PC-9 (cell line): ENCODE results near the gene PCAT6.

Source experiments
- EZH2 ChIP-seq: fragments of 200-600 bp; sonication (generic); IDR thresholded peaks from 2 replicates; pipeline ENCODE4 v1.8.0; 2017; ENCODE audit warnings: antibody characterized with exemption, low read depth
- TF ChIP-seq, protein P1 (sequence below): fragments of 200-600 bp; sonication (generic); conservative IDR thresholded peaks from 2 replicates; pipeline ENCODE4 v1.6.1; 2017; ENCODE audit warnings: mixed run types, antibody characterized with exemption, mild to moderate bottlenecking, moderate library complexity

DNA sequence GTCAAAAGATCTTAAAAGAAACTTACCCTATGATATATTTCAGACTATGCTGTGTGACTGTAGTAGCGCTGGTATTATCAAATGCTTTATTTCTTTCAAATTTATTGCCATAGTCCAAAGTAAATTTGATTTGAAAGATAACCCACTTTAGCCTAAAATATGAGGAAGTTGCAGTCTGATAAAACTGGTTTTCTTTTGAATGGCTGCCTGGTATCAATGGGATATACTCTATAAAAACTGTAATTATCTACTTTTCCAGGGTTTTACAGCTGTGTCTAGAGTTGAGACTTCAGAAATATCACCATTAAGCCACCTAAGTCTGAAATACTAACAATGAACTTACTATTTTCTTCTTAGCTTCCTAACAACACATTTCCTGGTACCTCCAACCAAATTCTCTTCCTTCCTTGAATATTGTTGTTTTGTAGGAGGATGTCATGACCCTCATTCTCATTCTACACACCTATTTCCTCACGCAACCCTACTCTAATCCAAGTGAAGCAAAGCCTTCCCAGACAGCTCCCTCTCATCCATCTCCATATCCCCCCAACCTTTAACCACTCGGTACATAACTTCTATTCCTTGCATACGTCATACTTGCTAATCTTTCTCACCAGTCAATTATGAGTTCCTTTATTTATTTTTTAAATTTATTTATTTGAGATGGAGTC is 19.5 kb upstream of the PCAT6 start:
- TF ChIP-seq, protein P1, sequence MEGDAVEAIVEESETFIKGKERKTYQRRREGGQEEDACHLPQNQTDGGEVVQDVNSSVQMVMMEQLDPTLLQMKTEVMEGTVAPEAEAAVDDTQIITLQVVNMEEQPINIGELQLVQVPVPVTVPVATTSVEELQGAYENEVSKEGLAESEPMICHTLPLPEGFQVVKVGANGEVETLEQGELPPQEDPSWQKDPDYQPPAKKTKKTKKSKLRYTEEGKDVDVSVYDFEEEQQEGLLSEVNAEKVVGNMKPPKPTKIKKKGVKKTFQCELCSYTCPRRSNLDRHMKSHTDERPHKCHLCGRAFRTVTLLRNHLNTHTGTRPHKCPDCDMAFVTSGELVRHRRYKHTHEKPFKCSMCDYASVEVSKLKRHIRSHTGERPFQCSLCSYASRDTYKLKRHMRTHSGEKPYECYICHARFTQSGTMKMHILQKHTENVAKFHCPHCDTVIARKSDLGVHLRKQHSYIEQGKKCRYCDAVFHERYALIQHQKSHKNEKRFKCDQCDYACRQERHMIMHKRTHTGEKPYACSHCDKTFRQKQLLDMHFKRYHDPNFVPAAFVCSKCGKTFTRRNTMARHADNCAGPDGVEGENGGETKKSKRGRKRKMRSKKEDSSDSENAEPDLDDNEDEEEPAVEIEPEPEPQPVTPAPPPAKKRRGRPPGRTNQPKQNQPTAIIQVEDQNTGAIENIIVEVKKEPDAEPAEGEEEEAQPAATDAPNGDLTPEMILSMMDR, result no peak
- no peak for TF ChIP-seq EZH2
